HG02678 (cell line): ENCODE results near the gene RNF32.
A peak's percentile ranks its signal among the peaks of the same experiment; 100 is the strongest.
"Not testable (repeated sequence)": the region's sequence is repeated elsewhere in the genome, so short reads cannot be mapped to it uniquely, and the experiment has no call there.

Source experiments
- ATAC-seq: cut with Tn5 transposase; IDR thresholded peaks from one replicate; pipeline ENCODE4 v1.9.1; 2021; ENCODE audit warnings: mild to moderate bottlenecking, moderate library complexity; ENCODE audit not compliant: unreplicated experiment

Gene RNF32

DNA sequence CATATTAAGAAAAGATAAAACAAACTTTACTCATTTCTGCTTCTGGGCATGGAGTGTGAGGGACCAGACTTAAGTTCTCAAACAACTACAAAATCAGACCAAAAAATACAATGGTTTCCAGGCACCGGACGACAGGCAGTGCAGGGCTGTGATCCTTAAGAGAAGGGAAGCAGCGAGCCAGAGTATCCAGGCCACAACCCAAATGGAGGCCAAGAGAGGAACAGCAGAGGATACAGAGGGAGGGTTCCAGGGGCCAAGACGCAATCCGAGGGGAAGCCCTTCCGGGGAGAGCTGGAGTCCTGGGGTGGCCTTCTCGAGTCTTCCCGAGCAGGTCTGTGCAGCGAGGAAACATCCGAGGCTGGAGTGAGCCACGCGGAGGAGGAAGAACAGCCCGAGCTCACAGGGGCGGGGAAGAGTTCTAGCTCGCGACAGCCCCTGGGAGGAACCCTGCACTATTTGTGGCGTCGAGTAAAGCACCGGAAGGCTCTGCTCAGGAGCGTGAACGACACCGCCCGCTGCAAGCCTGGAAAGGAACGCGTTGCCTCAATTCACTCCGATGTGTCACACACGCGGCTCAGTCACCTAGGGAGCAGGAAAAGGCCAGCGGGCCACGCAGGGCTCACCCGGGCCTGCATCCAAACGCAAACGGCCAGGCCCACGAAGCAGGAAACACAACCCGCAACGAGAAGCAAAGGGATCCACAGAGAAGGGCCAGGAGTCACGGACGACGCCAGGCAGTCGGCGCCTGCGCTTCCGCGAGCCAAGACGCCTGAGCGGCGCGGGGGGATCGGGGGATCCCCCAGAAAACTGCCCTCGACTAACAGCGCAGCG lies 933 bp upstream of the RNF32 start:
- peak; percentile 32 for ATAC-seq

DNA sequence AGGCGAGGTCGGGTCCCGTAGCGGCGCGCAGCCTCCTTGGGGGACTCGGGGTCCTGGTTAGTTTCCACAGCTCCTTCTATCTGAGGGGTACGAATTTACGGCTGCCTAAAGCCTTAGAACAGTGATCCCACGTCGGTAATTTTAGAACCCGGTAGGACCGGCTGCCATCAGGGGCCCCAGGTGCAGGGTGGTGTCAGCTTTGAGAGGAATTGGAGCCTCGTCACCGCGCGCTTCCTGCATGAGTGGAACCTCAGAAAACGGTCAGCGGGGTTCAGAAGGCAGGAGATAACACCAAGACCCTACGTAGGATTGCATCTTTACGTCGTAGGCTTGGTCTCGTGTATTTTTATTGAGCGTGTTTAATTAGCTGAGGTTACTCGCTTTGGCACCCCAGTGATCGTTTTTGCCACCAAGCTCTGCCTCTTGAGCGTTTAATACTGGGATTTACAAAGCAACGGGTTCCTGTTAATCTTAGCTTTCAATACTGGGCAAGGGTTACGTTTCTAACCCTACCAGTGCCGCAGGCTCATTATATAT lies 443 bp downstream of the RNF32 start:
- ATAC-seq: peak; percentile 47

DNA sequence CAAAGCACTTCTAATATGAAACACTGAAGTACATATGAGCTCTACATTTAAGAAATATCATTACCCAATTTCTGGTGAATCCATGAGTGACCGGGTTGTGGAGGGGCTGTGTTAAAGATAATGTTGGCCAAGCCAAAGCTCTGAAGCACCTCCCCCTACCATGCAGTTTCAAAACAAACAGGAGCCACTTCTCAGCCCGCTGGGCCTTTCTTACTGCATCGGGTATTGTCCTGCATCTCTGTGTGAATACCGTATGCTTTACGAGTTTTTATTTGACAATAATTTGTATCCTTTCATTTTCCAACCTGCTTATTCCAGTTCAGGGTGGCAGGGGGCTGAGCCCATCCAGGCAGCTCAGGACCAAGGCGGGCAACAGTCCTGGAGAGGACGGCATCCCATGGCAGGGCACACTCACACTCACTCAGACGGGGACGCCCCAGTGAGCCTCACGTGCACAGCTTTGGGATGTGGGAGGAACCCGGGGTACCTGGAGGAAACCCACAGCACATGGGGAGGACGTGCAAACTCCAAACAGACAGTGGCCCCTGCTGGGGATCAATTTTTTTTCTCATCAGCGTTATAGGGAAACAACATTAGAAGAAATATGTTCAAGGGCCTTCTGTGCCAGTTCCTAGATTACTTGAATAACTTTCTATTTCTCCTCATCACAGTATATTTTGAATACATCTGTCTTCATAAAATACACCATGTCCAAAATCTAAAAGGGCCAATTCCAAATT lies 1.9 kb downstream of the RNF32 start:
- no peak for ATAC-seq

DNA sequence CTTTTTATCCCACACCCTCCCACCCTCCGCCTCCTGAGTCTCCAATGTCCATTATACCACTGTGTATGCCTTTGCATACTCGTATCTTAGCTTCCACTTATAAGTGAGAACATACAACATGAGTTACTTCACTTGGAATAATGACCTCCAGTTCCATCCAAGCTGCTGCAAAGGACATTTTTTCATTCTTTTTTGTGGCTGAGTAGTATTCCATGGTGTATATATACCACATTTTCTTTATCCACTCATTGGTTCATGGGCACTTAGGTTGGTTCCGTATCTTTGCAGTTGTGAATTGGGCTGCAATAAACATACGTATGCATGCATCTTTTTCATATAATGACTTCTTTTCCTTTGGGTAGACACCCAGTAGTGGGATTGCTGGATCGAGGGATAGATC lies 6.8 kb downstream of the RNF32 start:
- not testable (repeated sequence) for ATAC-seq

DNA sequence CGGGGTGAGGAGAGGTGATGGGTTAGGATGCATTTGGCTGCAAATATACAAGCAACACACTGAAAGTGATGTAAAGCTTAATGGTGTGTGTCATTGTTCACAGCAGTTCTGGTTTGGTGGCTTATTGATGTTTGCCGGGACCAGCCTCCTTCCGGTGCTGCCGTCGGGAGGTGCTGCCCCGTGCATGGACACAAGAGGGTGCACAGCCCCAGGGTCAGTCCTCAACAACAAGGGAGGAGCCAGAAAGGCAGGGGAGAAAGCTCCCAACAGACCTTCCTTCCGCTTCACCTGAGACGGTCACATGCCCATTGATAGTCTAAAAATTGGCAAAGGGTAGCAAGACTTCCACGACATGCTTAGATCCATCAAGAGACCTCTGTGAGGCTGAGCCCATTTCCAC lies 9.5 kb downstream of the RNF32 start:
- no peak for ATAC-seq

DNA sequence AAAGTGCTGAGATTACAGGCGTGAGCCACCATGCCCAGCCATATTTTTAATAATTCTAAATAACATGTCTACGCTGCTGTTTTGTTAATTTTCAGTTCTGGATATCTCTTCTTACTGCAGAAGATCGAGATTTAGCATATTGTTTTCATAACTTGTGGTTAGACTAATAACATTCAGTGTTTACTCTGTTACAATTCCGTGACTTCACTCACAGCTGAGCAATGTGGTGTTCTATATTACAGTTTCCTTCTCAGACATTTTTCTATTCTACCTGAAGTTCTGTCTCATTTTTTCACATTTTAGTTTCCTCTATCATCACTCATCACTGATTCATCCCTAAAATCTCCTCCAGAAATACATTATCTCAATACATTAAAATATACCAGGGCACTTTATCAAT lies 10.9 kb downstream of the RNF32 start:
- ATAC-seq: no peak

DNA sequence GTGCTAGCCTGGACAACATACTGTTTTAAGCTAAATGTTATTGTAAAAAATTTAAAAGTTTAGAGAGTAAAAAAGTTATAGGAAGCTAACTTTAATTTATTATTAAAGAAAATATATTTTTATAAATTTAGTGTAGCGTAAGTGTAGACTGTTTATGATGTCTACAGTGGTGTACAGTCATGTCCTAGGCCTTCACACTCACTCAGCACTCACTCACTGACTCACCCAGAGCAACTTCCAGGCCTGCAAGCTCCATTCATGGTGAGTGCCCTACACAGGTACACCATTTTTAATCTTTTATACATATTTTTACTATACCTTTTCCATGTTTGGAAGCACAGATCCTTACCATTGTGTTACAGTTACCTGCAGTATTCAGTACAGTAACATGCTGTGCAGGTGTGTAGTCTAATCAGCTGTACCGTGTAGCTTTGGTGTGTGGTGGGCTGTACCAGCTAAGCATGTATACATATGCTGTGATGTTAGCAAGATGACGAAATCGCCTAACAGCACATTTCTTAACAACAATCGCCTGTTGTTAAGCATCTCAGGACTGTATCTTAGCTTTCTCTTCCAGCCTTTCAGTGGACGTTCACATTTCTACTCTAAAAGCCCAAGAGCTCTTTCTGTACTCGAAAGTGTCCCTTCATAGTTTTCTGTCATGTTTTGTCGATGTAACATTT lies 12.5 kb downstream of the RNF32 start:
- ATAC-seq: no peak

DNA sequence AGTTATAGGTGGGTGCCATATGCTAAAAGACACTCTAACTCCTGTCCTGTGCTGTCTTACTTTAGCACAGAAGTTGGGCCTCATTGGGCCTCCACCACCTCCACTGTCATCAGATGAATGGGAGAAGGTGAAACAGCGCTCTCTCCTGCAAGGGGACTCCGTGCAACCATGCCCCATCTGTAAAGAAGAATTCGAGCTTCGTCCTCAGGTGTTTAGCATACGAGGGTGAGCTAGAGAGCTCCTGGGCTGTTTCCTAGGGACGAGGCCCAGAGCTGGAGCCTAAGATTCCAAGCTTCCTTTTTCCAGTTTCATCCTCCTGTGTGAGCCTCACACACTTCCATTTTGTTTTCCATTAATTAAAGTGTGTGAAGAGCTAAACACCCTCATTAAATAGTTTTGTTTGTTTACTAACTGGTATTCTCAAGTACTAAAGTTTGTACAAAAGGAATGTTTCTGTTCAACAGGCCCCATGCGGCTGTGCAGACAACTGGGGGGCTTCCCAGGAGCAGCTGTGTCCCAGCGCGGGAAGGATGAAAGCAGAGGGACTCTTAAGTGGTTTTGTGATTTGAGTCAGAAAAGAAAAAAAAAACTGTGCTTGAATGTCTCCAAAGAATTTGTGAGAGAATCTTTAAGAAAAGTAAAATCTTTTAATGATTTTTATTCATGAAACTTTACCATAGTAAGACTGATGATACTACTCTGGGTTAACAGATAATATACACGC lies 14.1 kb downstream of the RNF32 start:
- no peak for ATAC-seq

DNA sequence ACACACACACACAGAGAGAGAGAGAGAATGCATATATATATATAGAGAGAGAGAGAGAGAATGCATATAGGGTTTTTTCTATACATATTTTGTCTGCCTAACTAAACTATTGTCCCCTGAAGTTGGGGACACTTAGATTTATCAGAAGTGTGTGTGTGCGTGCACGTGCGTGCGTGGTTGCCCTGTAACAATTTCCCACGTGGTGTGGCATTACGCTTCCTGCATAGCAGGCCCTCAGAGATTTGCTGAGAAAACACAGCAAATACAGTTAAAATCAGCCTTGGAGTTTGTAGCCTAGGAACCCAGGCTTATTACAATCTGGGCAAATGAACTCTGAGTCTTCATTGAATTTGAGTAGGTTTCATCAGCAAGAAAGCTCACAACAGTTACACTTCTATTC lies 14.7 kb downstream of the RNF32 start:
- ATAC-seq: no peak

DNA sequence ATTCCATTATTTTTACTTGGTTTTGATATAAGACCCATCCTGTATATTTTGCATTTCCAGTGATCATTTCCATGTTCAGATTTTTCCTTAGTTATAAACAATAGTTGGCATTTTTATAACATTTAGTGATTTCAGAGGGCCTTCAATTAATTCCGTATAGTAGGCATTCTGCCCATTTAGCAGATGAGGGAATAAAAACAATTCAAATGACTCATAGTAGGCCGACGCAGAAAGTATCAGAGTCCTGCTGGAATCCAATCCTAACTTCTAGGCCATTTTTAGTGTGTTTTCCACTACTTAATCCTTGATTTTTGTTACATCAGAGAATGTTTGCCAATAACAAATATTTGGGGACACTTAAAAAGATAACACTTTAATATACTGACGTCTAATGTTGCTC lies 15.4 kb downstream of the RNF32 start:
- ATAC-seq: no peak

DNA sequence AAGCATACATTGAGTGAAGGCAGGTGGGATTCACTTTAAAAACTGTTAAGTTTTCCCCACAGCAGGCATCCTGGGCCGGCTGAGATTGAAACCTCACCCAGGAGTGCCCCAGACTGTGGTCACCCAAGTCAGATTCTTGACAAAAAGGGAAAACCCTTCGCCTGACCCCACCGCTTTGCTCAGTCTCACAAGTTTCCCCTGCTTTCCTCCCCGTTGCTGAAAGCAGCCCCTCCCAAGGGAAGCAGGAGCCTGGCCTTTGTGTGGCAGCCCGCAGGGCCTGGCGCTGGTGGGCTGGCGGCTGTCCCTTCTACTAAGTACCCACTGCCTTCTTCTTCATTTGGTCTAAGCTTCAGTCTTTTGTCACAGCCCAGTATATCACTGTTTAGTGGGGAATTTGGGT lies 16.0 kb downstream of the RNF32 start:
- ATAC-seq: peak; percentile 77

DNA sequence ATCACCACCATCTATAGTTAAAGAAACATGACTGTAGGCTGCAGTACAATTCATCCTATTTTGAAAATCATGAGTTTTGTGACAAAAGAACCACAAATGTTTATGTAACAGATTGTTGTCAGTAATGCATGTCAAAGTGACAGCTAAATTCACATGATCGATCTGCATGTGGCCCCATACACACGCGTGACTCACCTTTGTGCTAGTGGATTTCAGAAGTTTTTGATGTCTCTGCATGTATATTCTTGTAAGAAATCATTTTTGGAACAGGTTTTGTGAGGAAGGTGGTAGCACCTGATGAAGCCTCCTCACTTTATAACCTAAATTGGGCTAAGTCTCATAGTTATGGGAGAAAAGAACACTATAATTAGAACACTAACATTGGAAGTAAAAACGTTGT lies 17.1 kb downstream of the RNF32 start:
- ATAC-seq: no peak

DNA sequence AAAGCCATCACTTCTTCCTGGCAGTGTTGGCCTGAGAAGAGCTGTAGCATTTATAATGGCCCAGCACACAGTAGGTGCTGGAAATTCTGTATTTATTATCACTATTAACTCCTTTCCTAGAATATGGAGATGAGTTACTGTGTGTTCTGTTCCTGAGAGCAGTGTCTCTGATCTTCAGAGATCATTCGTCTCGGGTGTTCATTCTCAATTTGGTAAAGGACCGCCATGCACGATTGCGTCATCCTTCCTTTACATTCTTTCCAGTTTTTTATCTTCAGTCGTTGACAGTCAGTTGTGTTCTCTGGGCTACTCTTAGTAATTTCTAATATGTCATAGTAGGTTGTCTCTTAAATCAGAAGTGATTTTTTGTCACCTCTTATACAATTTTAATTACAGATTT lies 18.6 kb downstream of the RNF32 start:
- ATAC-seq: no peak

DNA sequence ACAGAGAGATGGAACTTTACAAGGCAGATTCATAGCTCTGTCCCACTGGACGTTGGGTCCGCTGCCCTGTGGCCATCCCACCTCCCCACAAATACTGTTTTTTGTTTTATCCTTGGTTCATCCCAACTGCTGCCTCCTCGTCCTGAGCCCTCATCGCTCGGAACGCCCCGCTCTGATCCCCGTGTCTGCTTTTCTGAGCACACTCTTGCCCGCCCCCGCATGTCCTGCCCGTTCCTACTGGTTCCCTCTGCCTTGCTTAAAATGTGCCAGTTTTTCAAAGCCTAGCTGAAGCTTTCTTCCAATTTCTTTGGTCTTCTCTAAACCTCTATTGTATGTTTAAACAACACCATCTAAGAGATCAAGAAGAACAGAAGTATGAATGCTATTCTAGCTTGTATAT lies 19.4 kb downstream of the RNF32 start:
- no peak for ATAC-seq

DNA sequence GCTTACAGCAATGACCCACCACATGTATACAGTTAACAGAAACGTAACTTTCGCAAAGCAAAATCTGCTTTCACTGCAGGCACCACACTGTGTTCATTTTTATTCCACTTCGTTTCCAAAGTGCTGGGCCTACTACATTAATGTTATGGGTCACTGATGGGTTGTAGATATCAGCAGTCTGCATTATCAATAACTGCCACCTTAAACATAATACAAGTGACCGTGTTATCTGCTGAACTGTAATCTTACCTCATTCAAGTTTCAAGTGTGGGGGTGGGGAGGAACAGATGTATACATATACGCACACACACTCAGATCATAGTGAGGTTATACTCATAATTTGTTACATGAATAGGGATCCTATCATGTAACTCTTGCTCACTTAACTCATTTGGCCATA lies 21.1 kb downstream of the RNF32 start:
- no peak for ATAC-seq

DNA sequence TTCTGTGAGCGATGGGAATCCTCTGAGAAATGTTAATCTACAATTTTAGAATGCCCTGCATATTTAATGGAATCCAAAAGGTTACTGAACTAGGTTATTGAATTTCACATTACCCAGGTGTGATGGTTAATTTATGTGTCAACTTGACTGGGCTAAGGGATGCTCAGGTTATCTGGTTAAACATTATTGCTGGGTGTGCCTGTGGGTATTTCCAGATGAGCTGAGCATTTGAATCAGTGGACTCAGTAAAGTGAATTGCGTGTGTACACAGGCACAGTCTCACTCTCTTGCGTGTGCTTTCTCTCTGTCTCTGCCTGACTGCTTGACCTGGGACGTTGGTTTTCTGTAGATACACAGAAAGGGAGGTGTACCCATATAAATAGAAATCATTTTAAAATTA lies 21.7 kb downstream of the RNF32 start:
- ATAC-seq: no peak

DNA sequence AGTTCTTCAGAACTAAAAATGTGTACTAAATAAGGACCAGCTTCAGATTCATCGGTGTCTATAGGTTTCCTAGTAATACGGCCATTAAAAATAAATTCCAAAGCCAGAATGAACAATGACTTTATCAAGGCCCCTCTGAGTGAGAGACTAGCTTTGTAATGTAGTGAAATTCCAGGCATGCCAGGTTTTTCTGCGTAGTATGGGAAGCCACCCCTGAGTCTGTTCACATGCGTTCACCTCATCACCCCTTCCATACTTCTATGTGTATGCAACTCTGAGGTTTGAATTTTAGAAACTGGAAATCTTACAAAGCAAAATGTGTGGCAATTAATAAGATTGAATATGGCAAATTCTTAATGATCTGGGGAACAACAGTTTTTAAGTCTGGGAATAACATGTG lies 24.5 kb downstream of the RNF32 start:
- ATAC-seq: no peak

DNA sequence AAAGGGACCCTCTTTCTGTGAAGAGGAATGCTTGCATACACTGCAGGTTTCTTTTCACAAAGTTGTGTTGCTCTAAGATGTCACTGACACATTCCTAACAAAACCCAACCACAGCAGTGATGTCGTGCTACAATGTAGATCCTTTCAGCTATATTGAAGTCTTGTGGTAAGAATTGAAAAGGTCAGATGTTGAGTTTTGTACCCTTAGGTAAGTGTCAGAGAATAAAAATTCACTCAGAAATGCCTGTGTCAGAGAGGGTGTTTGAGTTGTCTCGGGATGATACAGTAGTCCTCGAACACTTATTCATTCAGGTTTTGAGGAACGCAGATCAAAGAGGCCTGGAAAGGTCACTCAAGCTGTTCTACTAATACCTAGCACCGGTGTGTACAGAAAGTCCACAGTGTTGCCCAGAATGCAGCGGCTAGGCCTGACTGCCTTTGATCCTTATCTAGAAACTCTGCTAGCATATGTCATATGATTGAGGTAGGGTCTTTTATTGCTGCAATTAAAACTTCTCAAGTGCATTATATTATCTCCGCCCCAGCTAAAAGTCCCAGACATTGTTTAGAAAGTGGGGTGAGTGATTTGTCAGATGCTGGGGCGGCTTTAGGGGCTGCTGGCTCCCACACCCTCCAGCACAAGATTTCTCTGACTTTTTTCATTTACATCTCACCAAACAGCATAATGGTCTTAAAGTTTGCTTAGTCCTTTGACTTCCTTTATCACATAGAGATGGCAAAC lies 26.0 kb downstream of the RNF32 start:
- no peak for ATAC-seq

DNA sequence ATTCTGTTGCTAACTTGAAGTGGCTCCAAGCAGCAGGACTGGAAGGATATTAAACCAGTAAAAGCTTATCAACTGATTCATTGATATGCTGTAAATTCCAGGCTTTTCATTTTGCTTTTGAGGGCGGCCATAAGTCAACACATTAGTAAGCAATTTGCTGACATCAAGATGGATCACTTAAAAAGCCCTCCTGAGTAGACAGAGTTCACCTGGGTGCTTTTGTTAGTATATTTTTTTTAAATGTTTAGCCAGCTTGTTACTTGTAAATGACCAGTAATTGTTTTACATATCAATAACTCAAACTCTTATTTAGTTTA lies 26.5 kb downstream of the RNF32 start:
- ATAC-seq: no peak

DNA sequence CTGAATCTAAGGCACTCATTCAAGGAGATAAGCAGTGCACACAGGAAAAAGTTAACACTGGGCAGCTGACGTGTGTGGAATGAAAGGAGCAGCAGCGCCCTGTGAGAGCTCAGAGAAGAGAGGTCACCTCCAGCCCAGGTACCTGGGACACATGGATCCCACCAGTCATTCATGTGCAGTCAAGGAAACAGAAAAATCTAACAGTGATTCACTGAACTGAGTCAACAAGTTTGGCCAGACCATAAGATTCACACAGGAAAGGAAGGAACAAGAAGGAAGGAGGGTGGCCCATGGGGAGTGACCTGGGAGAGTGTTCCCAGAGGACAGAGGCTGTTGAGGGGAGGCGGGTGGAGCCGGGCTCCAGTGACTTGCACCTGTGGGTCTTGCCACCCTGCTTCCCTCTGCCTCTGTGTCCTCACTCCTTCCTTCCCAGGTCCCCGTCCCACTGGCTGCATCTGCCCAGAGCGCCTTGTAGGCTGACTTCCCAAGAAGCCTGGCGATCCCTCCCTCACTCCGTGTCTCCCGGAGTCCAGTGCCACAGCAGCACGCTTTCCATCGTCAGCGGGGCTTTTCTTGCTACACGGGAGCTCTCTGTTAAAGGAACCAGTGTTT lies 27.7 kb downstream of the RNF32 start:
- ATAC-seq: no peak
